D341Med (cell line): Measurements from ENCODE around the gene EDEM2.
"Not testable (repeated sequence)": the region's sequence is repeated elsewhere in the genome, so short reads cannot be mapped to it uniquely, and the experiment has no call there.

ENCODE experiments used
- DNase-seq: peaks from one replicate; pipeline ENCODE4 v3.0.0; 2012; ENCODE audit warnings: low spot score

EDEM2 gene

GRCh38 chr20:35129647-35130069 lies 17.5 kb downstream of the EDEM2 start:
- no peak for DNase-seq

- DNase-seq = no peak
Observed at GRCh38 chr20:35125753-35126152, 21.4 kb downstream of the EDEM2 start.

DNA sequence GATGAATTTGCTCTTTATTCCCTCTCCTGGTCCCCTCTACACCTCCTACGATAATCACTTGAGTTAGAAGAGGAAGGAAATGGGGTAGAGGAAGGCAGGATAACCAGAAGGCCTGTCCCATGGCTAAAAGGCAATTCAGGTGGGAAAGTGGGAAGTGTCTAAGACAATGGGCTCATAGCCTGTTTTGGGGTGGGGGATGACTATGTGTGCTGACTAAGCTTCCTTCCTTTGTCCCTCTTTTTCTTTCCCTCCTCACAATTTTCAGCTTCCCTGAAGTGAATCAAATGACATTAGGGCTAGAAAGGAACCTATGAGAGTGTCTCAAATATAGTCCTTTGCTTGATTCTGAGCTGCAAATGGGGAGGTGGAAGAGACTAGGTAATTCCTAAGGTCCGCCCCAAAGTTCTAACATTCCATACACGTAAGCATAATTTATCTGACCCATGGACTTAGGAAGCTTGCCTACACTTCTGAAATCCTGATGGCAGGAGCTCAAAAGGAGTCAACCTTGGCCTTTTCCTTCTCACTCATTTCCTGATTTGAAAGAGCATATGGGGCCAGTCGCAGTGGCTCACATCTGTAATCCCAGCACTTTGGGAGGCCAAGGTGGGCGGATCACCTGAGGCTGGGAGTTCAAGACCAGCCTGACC lies 24.3 kb downstream of the EDEM2 start:
- no peak for DNase-seq

- DNase-seq = no peak
Observed at GRCh38 chr20:35121186-35121585, 25.9 kb downstream of the EDEM2 start.

DNA sequence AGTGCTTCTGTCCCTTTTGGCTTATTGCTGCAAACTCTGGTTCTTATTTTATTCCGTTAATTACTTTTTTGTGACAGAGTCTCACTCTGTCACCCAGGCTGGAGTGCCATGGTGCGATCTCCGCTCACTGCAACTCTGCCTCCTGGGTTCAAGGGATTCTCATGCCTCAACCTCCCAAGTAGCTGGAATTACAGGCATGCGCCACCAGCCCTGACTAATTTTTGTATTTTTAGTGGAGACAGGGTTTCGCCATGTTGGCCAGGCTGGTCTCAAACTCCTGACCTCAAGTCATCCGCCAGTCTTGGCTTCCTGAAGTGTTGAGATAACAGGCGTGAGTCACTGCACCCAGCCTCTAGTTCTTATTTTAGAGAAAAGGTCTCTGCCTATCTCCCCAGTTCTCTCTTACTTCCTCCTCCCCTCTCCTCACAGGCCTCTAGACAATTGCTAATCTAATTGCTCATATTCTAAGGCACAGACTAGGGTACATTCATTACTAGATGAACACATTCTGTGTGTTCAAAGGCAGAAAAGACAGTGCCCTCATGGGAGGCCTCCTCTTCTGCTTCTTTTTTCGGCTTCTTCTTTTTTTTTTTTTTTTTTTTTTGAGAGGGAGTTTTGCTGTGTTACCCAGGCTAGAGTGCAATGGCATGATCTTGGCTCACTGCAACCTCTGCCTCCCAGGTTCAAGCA lies 27.0 kb downstream of the EDEM2 start:
- DNase-seq = no peak

GRCh38 chr20:35117629-35118028 lies 29.5 kb downstream of the EDEM2 start:
- no peak for DNase-seq

DNA sequence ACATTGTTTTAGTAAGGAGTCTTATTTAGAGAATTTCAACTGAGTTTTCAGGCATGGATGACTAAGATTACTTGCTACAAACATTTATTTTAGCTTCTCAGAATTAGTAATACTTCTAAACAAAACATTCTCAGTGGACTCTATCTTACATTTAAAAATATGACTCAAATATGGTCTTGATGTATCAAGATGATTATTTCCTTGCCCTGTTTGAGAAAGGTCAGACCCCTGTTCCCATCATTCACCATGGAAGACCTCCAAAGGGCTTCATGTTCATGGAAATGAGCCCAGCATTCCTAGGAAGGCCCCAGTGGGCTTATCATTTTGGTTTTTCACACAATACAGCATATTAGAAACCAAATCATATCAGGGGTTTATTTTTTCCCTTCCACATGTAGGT lies 29.9 kb downstream of the EDEM2 start:
- no peak for DNase-seq

DNA sequence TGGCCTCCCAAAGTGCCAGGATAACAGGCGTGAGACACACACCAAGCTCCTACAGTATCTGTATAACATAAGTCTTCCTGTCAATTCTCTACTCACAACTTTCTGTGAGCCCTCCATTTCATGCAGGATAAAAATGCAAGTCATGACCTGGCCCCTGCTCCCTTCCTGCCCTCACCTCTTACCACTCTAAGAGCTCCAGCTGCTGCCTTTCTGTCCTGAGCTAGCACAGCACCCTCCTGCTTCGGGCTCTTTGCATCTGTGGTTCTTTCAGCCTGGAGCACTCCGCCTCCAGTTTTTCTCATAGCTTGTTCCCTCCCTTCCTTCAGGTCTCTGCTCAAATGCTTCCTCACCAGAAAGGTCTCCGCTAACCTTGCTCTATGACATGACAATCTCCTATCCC lies 30.9 kb downstream of the EDEM2 start:
- DNase-seq = no peak

DNA sequence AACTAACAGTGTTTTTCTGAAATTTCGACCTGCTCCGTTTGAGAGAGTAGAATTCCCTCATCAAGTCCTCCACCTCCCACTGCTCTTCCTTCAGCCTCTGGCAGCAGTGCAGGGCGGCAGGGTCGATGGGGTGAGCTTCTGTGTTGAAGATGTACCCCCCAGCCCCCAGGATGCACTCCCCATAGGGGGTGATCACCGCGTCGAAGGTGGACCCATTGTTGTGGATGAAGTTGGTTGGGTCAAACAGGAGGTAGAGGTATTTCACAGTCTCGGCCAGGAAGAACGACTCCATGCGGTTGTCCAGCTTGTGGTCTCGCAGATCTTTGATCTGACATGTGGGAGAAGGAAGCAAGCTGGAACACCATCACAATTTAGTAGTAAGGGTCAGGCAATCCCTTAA lies 31.5 kb downstream of the EDEM2 start:
- no peak for DNase-seq

- DNase-seq = not testable (repeated sequence)
Observed at GRCh38 chr20:35112276-35112675, 34.9 kb downstream of the EDEM2 start.

GRCh38 chr20:35111141-35111888 lies 35.8 kb downstream of the EDEM2 start:
- DNase-seq = no peak

DNA sequence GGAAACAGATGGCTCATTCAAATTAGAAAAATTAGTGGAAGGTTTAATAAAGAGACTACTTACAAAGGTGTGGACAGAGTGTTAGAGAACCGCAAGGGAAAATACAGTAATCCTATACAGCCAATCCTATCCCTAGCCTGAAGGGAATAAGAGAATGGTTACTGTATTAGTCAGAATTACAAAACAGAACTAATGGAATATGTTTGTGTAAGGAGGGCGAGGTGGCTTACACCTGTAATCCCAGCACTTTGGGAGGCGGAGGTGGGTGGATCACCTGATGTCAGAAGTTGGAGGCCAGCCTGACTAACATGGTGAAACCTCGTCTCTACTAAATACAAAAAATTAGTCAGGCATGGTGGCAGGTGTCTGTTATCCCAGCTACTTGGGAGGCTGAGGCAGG lies 38.2 kb downstream of the EDEM2 start:
- no peak for DNase-seq

GRCh38 chr20:35106827-35107380 lies 40.2 kb downstream of the EDEM2 start:
- DNase-seq = no peak

DNA sequence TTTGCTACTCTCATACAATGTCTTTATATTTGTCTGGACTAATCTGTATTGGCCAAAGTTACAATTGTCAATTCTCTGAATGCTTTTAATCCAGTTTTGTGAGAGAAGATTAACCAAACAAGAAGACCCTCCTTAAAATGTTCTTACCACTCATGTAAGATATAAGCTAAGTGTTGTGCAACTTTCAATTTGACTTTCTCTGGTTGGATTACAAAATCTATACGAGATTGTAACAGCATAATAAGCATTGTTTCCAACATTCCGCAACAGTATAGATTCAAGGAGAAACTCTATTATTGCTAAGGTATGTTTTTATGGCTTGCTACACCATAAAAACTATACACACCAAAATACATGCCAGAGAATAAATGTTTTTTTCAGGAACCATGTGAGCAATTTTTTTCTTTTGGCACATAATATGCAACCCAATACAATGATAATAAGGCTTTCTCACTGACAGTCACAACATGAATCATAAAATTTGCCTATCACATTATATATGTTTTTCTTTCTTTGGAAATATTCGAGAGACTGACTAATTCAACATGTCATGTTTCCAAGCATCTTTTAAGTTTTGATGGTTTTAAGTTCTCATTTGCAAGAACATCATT lies 42.3 kb downstream of the EDEM2 start:
- no peak for DNase-seq

DNA sequence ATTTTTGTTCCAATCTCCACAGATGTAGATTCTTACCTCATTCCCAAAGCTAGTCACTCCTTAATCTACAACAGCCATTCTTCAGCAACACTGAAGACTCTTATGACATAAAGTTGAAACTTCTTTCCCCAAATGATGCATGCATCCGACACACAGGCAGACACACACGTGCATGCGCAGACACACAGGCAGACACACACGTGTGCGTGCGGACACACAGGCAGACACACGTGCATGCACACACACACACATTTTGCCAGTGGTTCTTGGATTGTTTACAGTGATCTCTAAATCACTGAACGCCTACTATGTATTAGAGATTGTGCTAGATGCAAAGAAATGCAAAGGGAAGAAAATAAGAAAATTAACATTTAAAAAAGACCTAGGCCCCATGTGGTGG lies 45.5 kb downstream of the EDEM2 start:
- DNase-seq = no peak

DNA sequence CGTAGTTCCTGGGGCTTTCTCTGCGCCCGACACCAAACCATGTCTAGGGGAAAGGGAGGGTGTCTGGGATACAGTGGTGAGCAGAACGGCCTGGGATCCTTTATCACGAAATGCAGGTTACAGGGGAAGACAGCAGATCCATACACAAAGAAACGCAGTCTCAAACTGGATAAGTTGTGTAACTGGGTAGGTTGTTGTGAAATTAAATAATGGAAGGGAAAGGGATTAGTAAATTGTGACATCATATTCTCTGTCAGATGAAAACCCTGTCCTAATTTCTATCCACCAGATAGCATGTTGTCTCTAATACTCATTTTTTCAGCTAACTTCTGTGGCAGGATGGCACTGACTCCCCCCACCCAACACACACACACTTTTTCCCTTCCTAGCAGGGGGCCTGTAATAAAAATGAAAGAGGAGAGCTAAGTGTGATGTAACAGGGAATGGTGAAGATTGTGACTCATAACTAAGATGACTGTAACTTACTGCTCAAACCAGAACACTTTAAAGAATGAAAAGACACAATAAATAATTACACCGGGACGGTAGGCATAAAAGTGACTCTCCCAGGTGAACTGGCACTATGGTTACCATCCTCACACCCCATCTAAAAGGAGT lies 53.8 kb downstream of the EDEM2 start:
- DNase-seq = no peak

GRCh38 chr20:35092524-35093266 lies 54.4 kb downstream of the EDEM2 start, which contains the start of gene TRPC4AP:
TRPC4AP (minus strand) TSS chr20:35092807; CDS start chr20:35092781, 26 bp downstream.
- DNase-seq = peak; percentile 95

DNA sequence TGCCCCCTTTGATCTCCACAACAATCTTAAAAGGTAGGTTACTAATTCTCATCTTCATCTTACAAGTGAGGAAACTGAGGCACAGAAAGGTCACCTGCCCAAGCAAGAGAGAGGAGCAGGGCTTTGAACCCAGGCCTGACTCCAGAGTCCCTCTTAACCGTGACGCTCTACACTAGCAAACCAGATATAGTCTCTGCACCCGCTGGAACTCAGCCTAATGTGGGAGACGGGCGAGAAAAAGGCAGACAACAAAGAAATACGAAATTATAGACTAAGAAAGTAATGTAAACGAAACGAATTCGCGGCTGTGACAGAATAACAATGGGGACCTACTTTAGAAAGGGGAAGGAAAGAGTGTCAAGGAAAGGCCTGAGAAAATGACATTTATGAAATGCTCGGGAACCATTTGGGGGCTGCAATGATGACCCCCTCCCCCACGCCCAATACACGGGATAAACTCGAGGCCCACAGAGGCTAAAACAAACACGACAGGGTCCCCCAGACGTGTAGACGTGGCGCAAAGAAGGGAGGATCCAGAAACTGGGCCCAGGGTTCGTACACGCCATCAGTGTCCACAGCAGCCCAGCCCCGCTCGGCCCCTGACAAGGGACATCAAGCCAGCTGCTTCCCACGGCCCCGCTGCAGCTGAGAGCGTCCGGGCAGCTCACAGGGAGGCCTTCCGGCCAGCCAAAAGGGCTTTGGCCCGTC lies 55.2 kb downstream of the EDEM2 start:
- no peak for DNase-seq

DNA sequence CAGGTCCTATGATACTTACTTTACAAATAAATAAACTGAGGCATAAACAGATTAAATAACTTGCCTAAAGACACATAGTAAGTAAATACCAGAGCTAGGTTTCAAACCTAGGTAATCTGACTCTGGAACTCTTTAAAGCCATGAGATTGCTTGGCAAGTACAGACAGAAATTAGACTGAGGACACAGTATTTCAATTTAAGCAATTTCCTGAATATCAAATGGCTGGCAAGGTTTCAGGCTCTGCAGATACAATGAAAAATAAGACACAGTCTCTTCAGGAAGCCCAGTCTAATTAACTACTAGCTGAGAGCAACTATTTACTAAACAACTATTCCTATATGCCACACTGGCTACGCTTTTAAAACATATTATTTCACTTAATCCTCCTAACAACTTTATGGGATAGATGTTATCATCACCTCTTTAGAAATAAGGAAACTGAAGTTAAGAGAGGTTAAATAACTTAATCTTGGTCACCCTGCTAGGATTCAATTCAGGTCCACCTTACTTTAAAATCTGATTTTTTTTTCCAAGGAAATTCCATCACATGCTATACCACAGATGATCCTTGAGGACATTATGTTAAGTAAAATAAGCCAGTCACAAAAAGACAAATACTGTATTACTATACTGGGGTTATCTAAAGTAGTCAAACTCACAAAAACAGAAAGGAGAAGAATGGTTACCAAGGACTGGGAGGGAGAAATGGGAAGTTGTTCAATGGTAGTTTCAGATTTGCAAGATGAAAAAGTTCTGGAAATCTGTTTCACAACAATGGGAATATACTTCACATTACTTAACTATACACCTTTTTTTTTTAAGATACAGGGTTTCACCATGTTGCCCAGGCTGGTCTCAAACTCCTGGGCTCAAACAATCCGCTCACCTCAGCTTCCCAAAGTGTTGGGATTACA lies 58.6 kb downstream of the EDEM2 start:
- DNase-seq = no peak
